D341Med (cell line): ENCODE results near the gene PPP3R1.

ENCODE experiments used
- DNase-seq: peaks from one replicate; pipeline ENCODE4 v3.0.0; 2012; ENCODE audit warnings: low spot score

Gene PPP3R1

GRCh38 chr2:68141875-68142274 lies 110.5 kb downstream of the PPP3R1 start:
- no peak for DNase-seq

GRCh38 chr2:68135448-68136320 lies 116.6 kb downstream of the PPP3R1 start:
- DNase-seq = peak; percentile 40

GRCh38 chr2:68134554-68134953 lies 117.8 kb downstream of the PPP3R1 start:
- DNase-seq = no peak

GRCh38 chr2:68134120-68134519 lies 118.2 kb downstream of the PPP3R1 start:
- no peak for DNase-seq
